ENCODE results near the gene ITPA.
A peak's percentile ranks its signal among the peaks of the same experiment; 100 is the strongest.

- TF ChIP-seq CTCF (conservative IDR thresholded peaks at IDR 0.05; ENCODE audit: low read depth in 2 of 2) (peak; percentile 16 to 46; a peak in 2 of 4 replicates), REST (IDR thresholded peaks at IDR 0.05; ENCODE audit: unreplicated experiment) (no peak), EZH2phosphoT487 (IDR thresholded peaks at IDR 0.05; ENCODE audit: unreplicated experiment) (no peak), POLR2AphosphoS5 (IDR thresholded peaks at IDR 0.05; ENCODE audit: low read depth) (no peak), EZH2 (IDR thresholded peaks at IDR 0.05; ENCODE audit: low read depth, unreplicated experiment) (no peak), CREB1 (CRISPR knock-in tag; IDR thresholded peaks at IDR 0.05; ENCODE audit: low read depth) (no peak), ZNF331 (CRISPR knock-in tag; IDR thresholded peaks at IDR 0.05; ENCODE audit: low read depth) (no peak), STAT1 (IDR thresholded peaks at IDR 0.05; ENCODE audit: unreplicated experiment) (no peak), JUNB (IDR thresholded peaks at IDR 0.05; ENCODE audit: unreplicated experiment) (no peak), ETS1 (IDR thresholded peaks at IDR 0.05) (no peak), NANOG (IDR thresholded peaks at IDR 0.05; ENCODE audit: borderline replicate concordance) (no peak)
These were observed 39.1 kb downstream of the ITPA start for GRCh38 chr20:3248167-3248992.

Data from GM23338 (cell line).